EH (cell line): ENCODE results near the gene SH2D3C.

ENCODE experiments used
- DNase-seq: peaks from one replicate; pipeline ENCODE4 v3.0.0-alpha.2; 2015; ENCODE audit warnings: low read depth

The SH2D3C gene

GRCh38 chr9:127698985-127699670, 79.3 kb downstream of the SH2D3C start:
- peak; percentile 97 for DNase-seq

- DNase-seq: no peak
These were observed 80.1 kb downstream of the SH2D3C start for GRCh38 chr9:127698386-127698785.

DNA sequence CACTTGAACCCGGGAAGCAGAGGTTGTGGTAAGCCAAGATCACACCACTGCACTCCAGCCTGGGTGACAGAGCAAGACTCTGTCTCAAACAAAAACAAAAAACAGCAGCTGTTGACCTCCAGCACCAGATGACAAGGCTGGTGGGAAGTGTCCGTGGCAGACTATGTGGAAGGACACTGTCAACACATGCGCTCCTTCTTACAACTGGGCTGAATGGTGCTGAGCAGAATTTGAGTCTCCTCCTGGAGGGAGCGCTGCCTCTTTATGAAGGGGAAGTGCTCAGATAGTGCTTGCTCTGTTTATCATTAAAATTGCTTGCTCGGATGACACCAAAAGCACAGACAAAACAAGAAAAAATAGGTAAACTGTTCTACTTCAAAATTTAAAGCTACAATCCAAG, 80.9 kb downstream of the SH2D3C start:
- DNase-seq: no peak

- DNase-seq: peak; percentile 60
These were observed 83.4 kb downstream of the SH2D3C start for GRCh38 chr9:127694890-127695720.

- DNase-seq: no peak
These were observed 84.8 kb downstream of the SH2D3C start for GRCh38 chr9:127693697-127694096.

DNA sequence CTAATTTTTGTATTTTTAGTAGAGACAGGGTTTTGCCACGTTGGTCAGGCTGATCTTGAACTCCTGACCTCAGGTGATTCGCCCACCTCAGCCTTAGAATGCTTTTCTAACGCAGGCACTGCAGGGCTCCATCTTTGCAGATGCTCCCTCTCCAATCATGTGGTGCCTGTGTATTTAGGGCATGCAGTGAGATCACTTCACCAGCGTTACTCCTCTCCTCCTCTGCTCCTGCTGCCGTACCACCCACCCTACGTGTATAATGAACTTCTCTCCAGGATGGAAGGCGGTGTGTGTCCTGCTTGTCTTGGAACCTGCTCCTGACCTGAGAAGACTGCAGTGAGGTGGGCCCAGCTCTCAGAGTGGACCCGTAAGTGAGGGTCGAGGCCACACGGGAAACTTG, 85.3 kb downstream of the SH2D3C start:
- no peak for DNase-seq

- no peak for DNase-seq
These were observed 86.4 kb downstream of the SH2D3C start for GRCh38 chr9:127692071-127692470.

GRCh38 chr9:127690735-127691134, 87.7 kb downstream of the SH2D3C start:
- no peak for DNase-seq

- no peak for DNase-seq
These were observed 89.0 kb downstream of the SH2D3C start for GRCh38 chr9:127689329-127690000.
